Natural killer cell (primary cell): ENCODE results near the gene FN3K. TPM values are rescaled to one million over a fixed set of nuclear protein-coding genes. Genes with fewer than 3 reads are reported as not detected.

Experiments
- ATAC-seq, 3 donors: fragments of 150-1000 bp in 2 of 3; fragments of 200-7000 bp in 1 of 3; cut with Tn5 transposase; 1 replicate in 1 of 3; 2 replicates in 2 of 3; pipeline ENCODE4 v1.10.0; 2021; ENCODE audit warnings: mild to moderate bottlenecking in 2 of 3, moderate library complexity in 2 of 3
- DNase-seq, 2 donors: peaks; one replicate each; pipeline versions ENCODE4 v3.0.0 to v3.0.0-alpha.2; 2013 to 2021; ENCODE audit warnings: mixed read lengths in 1 of 2
- H3K27ac ChIP-seq: one replicate; pipeline ENCODE4 v1.5.1; 2013; ENCODE audit warnings: mild to moderate bottlenecking, low read length
- H3K27me3 ChIP-seq: one replicate; pipeline ENCODE4 v1.6.1; 2013; ENCODE audit warnings: low read length; ENCODE audit not compliant: control insufficient read depth, insufficient read depth
- H3K36me3 ChIP-seq: one replicate; pipeline ENCODE4 v1.6.1; 2013; ENCODE audit warnings: low read length; ENCODE audit not compliant: control insufficient read depth, insufficient read depth
- H3K4me1 ChIP-seq: one replicate; pipeline ENCODE4 v1.6.1; 2013; ENCODE audit warnings: low read length; ENCODE audit not compliant: control insufficient read depth, insufficient read depth
- H3K4me3 ChIP-seq: one replicate; pipeline ENCODE4 v1.5.1; 2013; ENCODE audit warnings: low read length
- H3K9me3 ChIP-seq: one replicate; pipeline ENCODE4 v1.6.1; 2013; ENCODE audit warnings: low read length; ENCODE audit not compliant: control insufficient read depth, insufficient read depth
- H3K27ac Mint-ChIP-seq, 2 donors: one replicate each; pipeline ENCODE4 v1.8.0; 2022; ENCODE audit warnings: mild to moderate bottlenecking in 2 of 2, mixed read lengths in 2 of 2, moderate library complexity in 1 of 2
- H3K27me3 Mint-ChIP-seq, 2 donors: one replicate each; pipeline ENCODE4 v1.8.0; 2022; ENCODE audit warnings: low read depth in 2 of 2, mixed read lengths in 2 of 2
- H3K36me3 Mint-ChIP-seq: one replicate; pipeline ENCODE4 v1.8.0; 2022; ENCODE audit warnings: mixed read lengths
- H3K4me1 Mint-ChIP-seq, 2 donors: one replicate each; pipeline ENCODE4 v1.8.0; 2022; ENCODE audit warnings: mixed read lengths in 2 of 2
- H3K4me3 Mint-ChIP-seq: one replicate; pipeline ENCODE4 v1.8.0; 2022; ENCODE audit warnings: mild to moderate bottlenecking, moderate library complexity, mixed read lengths
- H3K9me3 Mint-ChIP-seq, 2 donors: one replicate each; pipeline ENCODE4 v1.8.0; 2022; ENCODE audit warnings: mixed read lengths in 2 of 2
- CTCF ChIP-seq: fragments of 200-600 bp; IDR thresholded peaks from one replicate; pipeline ENCODE4 v1.8.0; 2022; ENCODE audit warnings: antibody characterized with exemption
- WGBS: methylation state at CpG from one replicate; pipeline ENCODE4 v1.1.7; 2013; ENCODE audit warnings: missing lambda C conversion rate; ENCODE audit not compliant: insufficient coverage; 5-methylcytosine and 5-hydroxymethylcytosine counted together
- intact Hi-C: fragments of 100-400 bp; cut with micrococcal nuclease; formaldehyde crosslinking; loops from one replicate; pipeline ENCODE4 v1.14.2; 2022
- total RNA-seq, 4 donors: library from RNA; stranded (reverse); fragments of 120-200 nt in 1 of 4; gene quantifications; one replicate each; pipeline versions ENCODE4 v1.2.3 to v1.2.4, GENCODE V29; 2013 to 2022

FN3K gene
- total RNA-seq, 3 donors from 2014 or later (not counting 1 experiment from before 2014, with no cell fraction given), result 4.9 to 6.1 (median 5.5) TPM

- no peaks in the 10 kb centered on the region for H3K27me3 Mint-ChIP-seq
- Histone ChIP-seq H3K4me3 (no peak overlapping the region), H3K36me3 (no peaks in the 10 kb centered on the region), H3K27ac (no peak overlapping the region), H3K4me1 (peaks cover 17% of the 10 kb centered on the region), H3K27me3 (no peaks in the 10 kb centered on the region), H3K9me3 (no peaks in the 10 kb centered on the region)
- H3K27ac Mint-ChIP-seq, result no peak overlapping the region
- H3K36me3 Mint-ChIP-seq, result no peaks in the 10 kb centered on the region
- H3K9me3 Mint-ChIP-seq, result no peaks in the 10 kb centered on the region
- DNase-seq, result no peak
- 78% methylated on average over 10 of the region's 10 CpGs for WGBS
- H3K4me3 Mint-ChIP-seq, result no peak overlapping the region
- no peak for TF ChIP-seq CTCF
- no peak for ATAC-seq
- H3K4me1 Mint-ChIP-seq, result peaks cover 21 to 36% of the 10 kb centered on the region in 2 donors
- intact Hi-C loops, result no loop called here
Measured at GRCh38 chr17:82786427-82786826, 51.0 kb downstream of the FN3K start.

DNA sequence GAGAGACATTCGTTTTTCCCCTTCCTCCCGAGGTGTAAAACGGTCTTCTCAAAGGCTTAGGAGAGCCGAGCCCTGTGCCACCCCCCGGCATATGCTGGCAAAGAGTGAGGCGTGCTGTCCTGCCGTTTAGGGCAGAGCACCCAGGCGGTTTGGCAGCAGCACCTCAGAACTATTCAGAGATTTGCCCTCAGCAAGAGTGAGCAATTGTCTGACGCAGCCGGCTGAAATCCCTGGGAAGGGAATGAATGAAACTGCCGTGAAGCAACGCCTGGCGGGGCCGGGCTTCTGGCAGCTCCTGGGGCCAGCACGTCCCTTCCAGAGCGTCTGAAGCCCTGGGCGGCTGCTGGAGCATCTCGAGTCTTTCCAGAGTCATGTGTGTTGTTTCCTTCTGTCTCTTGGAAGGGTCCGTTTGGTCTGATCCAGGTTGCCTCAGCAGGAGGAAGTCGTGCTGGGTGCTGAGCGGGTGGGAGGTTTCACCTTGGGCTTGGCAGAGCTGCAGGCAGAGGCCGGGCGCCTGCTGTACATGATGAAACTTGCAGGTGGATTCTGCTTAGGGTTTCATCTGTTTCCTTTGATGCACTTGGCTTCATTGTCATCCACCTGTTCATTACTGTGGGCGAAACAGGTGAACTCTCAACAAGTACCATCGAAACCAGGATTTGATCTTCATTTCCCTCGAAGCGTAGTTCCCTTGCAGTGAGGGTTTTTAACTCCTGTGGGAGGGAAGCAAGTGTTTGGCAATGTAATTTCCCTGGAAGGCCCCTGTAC, 51.9 kb downstream of the FN3K start:
- no peak overlapping the region for H3K4me3 Mint-ChIP-seq
- no peaks in the 10 kb centered on the region for H3K36me3 ChIP-seq
- intact Hi-C loops, result no loop called here
- peaks cover 15 to 30% of the 10 kb centered on the region in 2 donors for H3K4me1 Mint-ChIP-seq
- no peak overlapping the region for H3K4me3 ChIP-seq
- no peaks in the 10 kb centered on the region for H3K27me3 ChIP-seq
- no peak overlapping the region for H3K27ac ChIP-seq
- no peak for TF ChIP-seq CTCF
- peaks cover 8% of the 10 kb centered on the region for H3K4me1 ChIP-seq
- WGBS, result 92% methylated on average over 27 of the region's 27 CpGs
- H3K9me3 ChIP-seq, result no peaks in the 10 kb centered on the region
- no peaks in the 10 kb centered on the region for H3K9me3 Mint-ChIP-seq
- H3K36me3 Mint-ChIP-seq, result no peaks in the 10 kb centered on the region
- DNase-seq (no peak), ATAC-seq (no peak)
- H3K27ac Mint-ChIP-seq, result no peak overlapping the region
- no peaks in the 10 kb centered on the region for H3K27me3 Mint-ChIP-seq

- Histone ChIP-seq H3K4me1 (no peaks in the 10 kb centered on the region), H3K27me3 (no peaks in the 10 kb centered on the region), H3K9me3 (no peaks in the 10 kb centered on the region), H3K27ac (no peak overlapping the region), H3K4me3 (no peak overlapping the region), H3K36me3 (no peaks in the 10 kb centered on the region)
- DNase-seq, result no peak
- Mint-ChIP-seq H3K4me1 (peaks cover 5 to 24% of the 10 kb centered on the region in 2 donors), H3K36me3 (no peaks in the 10 kb centered on the region), H3K27ac (peak overlapping the region in 1 of 2 donors; percentile 2), H3K9me3 (no peaks in the 10 kb centered on the region), H3K27me3 (no peaks in the 10 kb centered on the region), H3K4me3 (no peak overlapping the region)
- intact Hi-C loops, result no loop called here
- peak in 1 of 3 donors; percentile 50 for ATAC-seq
- TF ChIP-seq CTCF, result no peak
- 84% methylated on average over 18 of the region's 18 CpGs for WGBS
Measured at GRCh38 chr17:82788206-82789001, 53.0 kb downstream of the FN3K start.
